H1 (cell line): ENCODE results near the gene TMA7B. TPM values are rescaled to one million over a fixed set of nuclear protein-coding genes. Genes with fewer than 3 reads are reported as not detected.

Experiments
- CHD2 ChIP-seq: IDR thresholded peaks from 2 replicates; pipeline ENCODE4 v1.6.1; 2012; ENCODE audit warnings: low read length, improper control_type of control experiment
- EZH2 ChIP-seq: fragments of 200-600 bp; sonication (generic); IDR thresholded peaks from 2 replicates; pipeline ENCODE4 v1.7.1; 2012; ENCODE audit warnings: low read depth, mild to moderate bottlenecking, moderate library complexity, low read length, inconsistent platforms; ENCODE audit not compliant: severe bottlenecking
- FOSL1 ChIP-seq: IDR thresholded peaks from 2 replicates; pipeline ENCODE4 v1.6.1; 2011; ENCODE audit warnings: mild to moderate bottlenecking, low read depth, low read length, moderate library complexity; ENCODE audit not compliant: insufficient read depth
- KDM4A ChIP-seq: IDR thresholded peaks from one replicate; pipeline ENCODE4 v1.7.1; 2012; ENCODE audit warnings: low read depth, mild to moderate bottlenecking, moderate library complexity, low read length, inconsistent platforms; ENCODE audit not compliant: severe bottlenecking
- PHF8 ChIP-seq: fragments of 200-600 bp; sonication (generic); conservative IDR thresholded peaks from 2 replicates; pipeline ENCODE4 v1.7.1; 2012; ENCODE audit warnings: low read depth, mild to moderate bottlenecking, inconsistent platforms, low read length, moderate library complexity
- SRF ChIP-seq: IDR thresholded peaks from 2 replicates; pipeline ENCODE4 v1.6.1; 2011; ENCODE audit warnings: mild to moderate bottlenecking, low read depth, low read length, moderate library complexity
- polyA plus RNA-seq, 7 experiments: library from polyadenylated mRNA; depleted of rRNA in 3 of 7; stranded (reverse) in 5 of 7; unstranded in 2 of 7; fragments of >200 nt in 5 of 7; fragments of 200-250 nt in 2 of 7; gene quantifications; 1 replicate in 5 of 7; 2 replicates in 1 of 7; 4 replicates in 1 of 7; pipeline versions ENCODE4 v1.2.1 to v1.2.3, GENCODE V29; 2011 to 2013; ENCODE audit warnings: missing spikeins in 2 of 7, mixed read lengths in 2 of 7
- total RNA-seq: library from RNA; stranded (reverse); fragmentation: NEBNext Ultra II Directional; extraction: Animal tissue kit (Norgen Biotek cat#: 25700); gene quantifications from 2 replicates; pipeline ENCODE4 v1.2.1, GENCODE V29; 2021
- TF ChIP-seq, protein P1 (sequence below): fragments of 300-600 bp; sonication (generic); IDR thresholded peaks from 2 replicates; pipeline ENCODE4 v1.7.1; 2012; ENCODE audit warnings: low read length, moderate library complexity, mild to moderate bottlenecking, inconsistent platforms; ENCODE audit not compliant: insufficient replicate concordance
- TF ChIP-seq, protein P2 (sequence below): IDR thresholded peaks from 2 replicates; pipeline ENCODE4 v1.6.1; 2012; ENCODE audit warnings: inconsistent platforms

TMA7B gene
- total and polyA plus RNA-seq, 2 of the 8 experiments (the other 6 are each of a cell fraction or from before 2014, with no cell fraction given), result not detected

DNA sequence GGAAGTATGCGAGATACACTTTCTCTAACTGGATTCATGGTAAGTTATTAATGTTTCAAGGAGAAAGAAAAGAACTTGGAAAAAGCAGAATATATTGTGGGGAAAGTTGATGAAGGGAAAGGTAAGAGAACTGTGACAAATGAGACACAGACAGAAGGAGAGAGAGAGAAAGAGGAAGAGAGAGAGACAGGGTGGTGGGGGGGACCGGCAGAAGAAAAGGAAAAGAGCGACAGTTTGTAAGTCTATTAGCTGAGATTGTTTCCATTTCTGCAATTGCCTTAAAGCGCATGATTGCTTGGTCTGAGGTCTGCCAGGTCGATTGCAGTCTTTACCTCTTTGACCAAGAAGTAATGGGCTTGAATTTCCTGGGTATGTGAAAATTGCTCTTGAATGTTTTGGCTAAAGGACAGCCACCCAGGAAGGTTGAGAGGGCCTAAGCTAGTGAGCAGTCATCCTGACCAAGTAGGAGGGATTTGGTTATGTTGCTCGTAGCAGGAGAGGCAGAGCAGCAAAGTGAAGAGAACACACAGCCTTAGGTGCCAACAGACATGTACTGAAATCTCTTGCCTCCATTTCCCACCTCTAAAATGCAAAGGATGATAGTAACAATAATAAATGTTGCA lies 23.6 kb upstream of the TMA7B start (continued):
- TF ChIP-seq, protein P1, sequence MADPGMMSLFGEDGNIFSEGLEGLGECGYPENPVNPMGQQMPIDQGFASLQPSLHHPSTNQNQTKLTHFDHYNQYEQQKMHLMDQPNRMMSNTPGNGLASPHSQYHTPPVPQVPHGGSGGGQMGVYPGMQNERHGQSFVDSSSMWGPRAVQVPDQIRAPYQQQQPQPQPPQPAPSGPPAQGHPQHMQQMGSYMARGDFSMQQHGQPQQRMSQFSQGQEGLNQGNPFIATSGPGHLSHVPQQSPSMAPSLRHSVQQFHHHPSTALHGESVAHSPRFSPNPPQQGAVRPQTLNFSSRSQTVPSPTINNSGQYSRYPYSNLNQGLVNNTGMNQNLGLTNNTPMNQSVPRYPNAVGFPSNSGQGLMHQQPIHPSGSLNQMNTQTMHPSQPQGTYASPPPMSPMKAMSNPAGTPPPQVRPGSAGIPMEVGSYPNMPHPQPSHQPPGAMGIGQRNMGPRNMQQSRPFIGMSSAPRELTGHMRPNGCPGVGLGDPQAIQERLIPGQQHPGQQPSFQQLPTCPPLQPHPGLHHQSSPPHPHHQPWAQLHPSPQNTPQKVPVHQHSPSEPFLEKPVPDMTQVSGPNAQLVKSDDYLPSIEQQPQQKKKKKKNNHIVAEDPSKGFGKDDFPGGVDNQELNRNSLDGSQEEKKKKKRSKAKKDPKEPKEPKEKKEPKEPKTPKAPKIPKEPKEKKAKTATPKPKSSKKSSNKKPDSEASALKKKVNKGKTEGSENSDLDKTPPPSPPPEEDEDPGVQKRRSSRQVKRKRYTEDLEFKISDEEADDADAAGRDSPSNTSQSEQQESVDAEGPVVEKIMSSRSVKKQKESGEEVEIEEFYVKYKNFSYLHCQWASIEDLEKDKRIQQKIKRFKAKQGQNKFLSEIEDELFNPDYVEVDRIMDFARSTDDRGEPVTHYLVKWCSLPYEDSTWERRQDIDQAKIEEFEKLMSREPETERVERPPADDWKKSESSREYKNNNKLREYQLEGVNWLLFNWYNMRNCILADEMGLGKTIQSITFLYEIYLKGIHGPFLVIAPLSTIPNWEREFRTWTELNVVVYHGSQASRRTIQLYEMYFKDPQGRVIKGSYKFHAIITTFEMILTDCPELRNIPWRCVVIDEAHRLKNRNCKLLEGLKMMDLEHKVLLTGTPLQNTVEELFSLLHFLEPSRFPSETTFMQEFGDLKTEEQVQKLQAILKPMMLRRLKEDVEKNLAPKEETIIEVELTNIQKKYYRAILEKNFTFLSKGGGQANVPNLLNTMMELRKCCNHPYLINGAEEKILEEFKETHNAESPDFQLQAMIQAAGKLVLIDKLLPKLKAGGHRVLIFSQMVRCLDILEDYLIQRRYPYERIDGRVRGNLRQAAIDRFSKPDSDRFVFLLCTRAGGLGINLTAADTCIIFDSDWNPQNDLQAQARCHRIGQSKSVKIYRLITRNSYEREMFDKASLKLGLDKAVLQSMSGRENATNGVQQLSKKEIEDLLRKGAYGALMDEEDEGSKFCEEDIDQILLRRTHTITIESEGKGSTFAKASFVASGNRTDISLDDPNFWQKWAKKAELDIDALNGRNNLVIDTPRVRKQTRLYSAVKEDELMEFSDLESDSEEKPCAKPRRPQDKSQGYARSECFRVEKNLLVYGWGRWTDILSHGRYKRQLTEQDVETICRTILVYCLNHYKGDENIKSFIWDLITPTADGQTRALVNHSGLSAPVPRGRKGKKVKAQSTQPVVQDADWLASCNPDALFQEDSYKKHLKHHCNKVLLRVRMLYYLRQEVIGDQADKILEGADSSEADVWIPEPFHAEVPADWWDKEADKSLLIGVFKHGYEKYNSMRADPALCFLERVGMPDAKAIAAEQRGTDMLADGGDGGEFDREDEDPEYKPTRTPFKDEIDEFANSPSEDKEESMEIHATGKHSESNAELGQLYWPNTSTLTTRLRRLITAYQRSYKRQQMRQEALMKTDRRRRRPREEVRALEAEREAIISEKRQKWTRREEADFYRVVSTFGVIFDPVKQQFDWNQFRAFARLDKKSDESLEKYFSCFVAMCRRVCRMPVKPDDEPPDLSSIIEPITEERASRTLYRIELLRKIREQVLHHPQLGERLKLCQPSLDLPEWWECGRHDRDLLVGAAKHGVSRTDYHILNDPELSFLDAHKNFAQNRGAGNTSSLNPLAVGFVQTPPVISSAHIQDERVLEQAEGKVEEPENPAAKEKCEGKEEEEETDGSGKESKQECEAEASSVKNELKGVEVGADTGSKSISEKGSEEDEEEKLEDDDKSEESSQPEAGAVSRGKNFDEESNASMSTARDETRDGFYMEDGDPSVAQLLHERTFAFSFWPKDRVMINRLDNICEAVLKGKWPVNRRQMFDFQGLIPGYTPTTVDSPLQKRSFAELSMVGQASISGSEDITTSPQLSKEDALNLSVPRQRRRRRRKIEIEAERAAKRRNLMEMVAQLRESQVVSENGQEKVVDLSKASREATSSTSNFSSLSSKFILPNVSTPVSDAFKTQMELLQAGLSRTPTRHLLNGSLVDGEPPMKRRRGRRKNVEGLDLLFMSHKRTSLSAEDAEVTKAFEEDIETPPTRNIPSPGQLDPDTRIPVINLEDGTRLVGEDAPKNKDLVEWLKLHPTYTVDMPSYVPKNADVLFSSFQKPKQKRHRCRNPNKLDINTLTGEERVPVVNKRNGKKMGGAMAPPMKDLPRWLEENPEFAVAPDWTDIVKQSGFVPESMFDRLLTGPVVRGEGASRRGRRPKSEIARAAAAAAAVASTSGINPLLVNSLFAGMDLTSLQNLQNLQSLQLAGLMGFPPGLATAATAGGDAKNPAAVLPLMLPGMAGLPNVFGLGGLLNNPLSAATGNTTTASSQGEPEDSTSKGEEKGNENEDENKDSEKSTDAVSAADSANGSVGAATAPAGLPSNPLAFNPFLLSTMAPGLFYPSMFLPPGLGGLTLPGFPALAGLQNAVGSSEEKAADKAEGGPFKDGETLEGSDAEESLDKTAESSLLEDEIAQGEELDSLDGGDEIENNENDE, result no peak
- TF ChIP-seq, protein P2, sequence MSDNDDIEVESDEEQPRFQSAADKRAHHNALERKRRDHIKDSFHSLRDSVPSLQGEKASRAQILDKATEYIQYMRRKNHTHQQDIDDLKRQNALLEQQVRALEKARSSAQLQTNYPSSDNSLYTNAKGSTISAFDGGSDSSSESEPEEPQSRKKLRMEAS, result no peak
- no peak for TF ChIP-seq EZH2
- TF ChIP-seq KDM4A, result no peak
- no peak for TF ChIP-seq FOSL1
- no peak for TF ChIP-seq PHF8
- TF ChIP-seq CHD2, result no peak
- no peak for TF ChIP-seq SRF
- TF ChIP-seq, all 59 proteins: peak for 0
